ENCODE results near the gene SNTA1. TPM values are rescaled to one million over a fixed set of nuclear protein-coding genes. Genes with fewer than 3 reads are reported as not detected.

SNTA1 gene
- total RNA-seq, 2 donors from 2014 or later = 4.5 to 5.7 TPM

DNA sequence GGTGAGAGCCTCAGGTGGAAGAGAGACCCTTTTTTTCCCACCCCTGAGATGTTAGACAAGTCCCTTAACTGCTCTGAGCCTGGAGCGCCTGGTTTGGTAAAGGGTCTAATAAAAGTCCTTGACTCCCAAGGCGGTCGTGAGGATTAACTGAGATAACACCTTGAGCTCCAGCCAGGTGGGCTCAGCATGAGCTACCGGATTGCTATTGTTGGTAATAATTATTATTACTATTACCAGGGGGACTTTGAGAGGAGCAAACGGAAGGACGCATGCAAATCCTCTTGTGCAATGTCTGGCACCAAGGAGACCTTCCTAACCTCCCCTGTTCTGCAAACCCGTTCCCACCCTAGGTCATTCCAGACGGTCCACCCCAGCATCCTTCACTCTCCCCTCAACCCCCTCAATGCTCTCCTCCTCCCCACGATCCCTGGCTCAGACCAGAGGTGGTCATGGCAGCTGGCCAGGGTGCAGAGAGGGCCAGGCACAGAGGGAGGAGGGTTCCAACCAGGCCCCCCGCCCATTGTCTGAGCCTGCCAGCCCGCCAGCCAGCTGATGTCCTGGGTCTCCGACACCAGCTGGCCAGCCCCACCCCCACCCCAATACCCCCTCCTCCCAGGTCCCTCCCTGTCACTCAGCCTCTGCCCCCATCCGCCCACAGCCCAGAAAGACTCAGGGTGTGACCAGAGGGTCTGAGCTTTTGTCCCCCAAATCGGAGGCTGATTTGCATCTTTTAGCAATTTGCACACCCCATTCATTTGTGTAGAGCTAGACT is 32.0 kb upstream of the SNTA1 start:
- TF ChIP-seq, protein P1, sequence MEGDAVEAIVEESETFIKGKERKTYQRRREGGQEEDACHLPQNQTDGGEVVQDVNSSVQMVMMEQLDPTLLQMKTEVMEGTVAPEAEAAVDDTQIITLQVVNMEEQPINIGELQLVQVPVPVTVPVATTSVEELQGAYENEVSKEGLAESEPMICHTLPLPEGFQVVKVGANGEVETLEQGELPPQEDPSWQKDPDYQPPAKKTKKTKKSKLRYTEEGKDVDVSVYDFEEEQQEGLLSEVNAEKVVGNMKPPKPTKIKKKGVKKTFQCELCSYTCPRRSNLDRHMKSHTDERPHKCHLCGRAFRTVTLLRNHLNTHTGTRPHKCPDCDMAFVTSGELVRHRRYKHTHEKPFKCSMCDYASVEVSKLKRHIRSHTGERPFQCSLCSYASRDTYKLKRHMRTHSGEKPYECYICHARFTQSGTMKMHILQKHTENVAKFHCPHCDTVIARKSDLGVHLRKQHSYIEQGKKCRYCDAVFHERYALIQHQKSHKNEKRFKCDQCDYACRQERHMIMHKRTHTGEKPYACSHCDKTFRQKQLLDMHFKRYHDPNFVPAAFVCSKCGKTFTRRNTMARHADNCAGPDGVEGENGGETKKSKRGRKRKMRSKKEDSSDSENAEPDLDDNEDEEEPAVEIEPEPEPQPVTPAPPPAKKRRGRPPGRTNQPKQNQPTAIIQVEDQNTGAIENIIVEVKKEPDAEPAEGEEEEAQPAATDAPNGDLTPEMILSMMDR (IDR thresholded peaks at IDR 0.05) = no peak
- peaks cover 3% of the 10 kb centered on the region for H3K4me1 ChIP-seq
- no peak overlapping the region for H3K27ac ChIP-seq
- DNase-seq = peak; percentile 44
- no peaks in the 10 kb centered on the region for H3K27me3 ChIP-seq
- intact Hi-C loops (cut with DNase I) = no loop called here
- H3K4me3 ChIP-seq = no peak overlapping the region
- H3K36me3 ChIP-seq = no peaks in the 10 kb centered on the region
- no peaks in the 10 kb centered on the region for H3K9me3 ChIP-seq
- no peak overlapping the region for H3K9ac ChIP-seq (ENCODE audit: low read depth in 2 of 2, low read length in 2 of 2)

DNA sequence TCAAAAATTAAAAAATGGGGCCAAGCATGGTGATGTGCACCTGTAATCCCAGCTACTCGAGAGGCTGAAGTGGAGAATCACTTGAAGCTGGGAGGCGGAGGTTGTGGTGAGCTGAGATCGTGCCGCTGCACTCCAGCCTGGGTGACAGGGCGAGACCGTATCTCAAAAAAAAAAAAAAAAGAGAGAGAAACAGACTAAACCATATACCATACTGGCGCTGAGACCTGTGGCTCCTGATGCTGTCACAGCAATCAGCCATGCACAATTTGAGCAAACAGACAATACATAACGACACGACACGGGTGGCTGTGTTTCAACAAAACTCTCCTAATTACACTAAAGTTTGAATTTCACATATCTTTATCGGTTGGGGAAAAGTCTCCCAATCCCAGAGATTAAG is 31.4 kb upstream of the SNTA1 start:
- Histone ChIP-seq H3K4me3 (no peak overlapping the region), H3K36me3 (no peaks in the 10 kb centered on the region), H3K9ac (ENCODE audit: low read depth in 2 of 2, low read length in 2 of 2) (peak overlapping the region in 1 of 2 donors; percentile 55), H3K27me3 (no peaks in the 10 kb centered on the region), H3K4me1 (peaks cover 3% of the 10 kb centered on the region), H3K9me3 (no peaks in the 10 kb centered on the region), H3K27ac (no peak overlapping the region)
- intact Hi-C loops (cut with DNase I) = no loop called here
- no peak for DNase-seq
- TF ChIP-seq, protein P1 (IDR thresholded peaks at IDR 0.05) = no peak

- intact Hi-C loops (cut with DNase I) = no loop called here
- peaks cover 3% of the 10 kb centered on the region for H3K4me1 ChIP-seq
- TF ChIP-seq, protein P1 (IDR thresholded peaks at IDR 0.05) = no peak
- no peaks in the 10 kb centered on the region for H3K27me3 ChIP-seq
- peak overlapping the region; percentile 44 for H3K27ac ChIP-seq
- H3K9ac ChIP-seq (ENCODE audit: low read depth in 2 of 2, low read length in 2 of 2) = peak overlapping the region in 1 of 2 donors; percentile 55
- H3K9me3 ChIP-seq = no peaks in the 10 kb centered on the region
- DNase-seq = peak; percentile 48
- no peaks in the 10 kb centered on the region for H3K36me3 ChIP-seq
- H3K4me3 ChIP-seq = no peak overlapping the region
Measured at GRCh38 chr20:33474097-33474873, 30.7 kb upstream of the SNTA1 start.

DNA sequence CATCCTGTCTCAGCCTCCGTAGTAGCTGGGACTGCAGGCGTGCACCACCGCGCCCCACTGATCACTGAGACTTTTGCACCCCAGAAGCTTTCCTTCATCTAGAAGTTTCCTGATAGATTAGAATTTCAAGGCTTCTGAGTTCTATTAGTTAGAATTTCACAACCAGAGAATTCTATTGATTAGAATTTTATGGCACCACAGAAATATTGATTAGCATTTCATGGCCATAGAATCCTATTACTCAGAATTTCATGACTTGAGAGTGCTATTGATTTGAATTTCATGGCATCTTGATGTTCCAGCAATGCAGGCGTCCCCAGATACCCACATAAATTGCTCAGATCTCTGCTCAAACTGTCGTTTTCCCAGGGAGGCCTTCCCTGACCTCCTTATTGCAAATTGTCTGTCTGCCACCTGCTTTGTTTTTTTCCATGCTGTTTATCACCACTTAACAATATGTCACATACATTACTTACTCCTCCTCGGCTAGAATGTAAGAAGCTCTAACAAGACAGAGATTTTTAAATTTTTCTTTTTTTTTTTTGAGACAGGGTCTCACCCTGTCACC is 29.4 kb upstream of the SNTA1 start:
- no peaks in the 10 kb centered on the region for H3K9me3 ChIP-seq
- intact Hi-C loops (cut with DNase I) = no loop called here
- no peak overlapping the region for H3K27ac ChIP-seq
- H3K4me1 ChIP-seq = peaks cover 3% of the 10 kb centered on the region
- no peak for DNase-seq
- TF ChIP-seq, protein P1 (IDR thresholded peaks at IDR 0.05) = no peak
- no peak overlapping the region for H3K9ac ChIP-seq (ENCODE audit: low read depth in 2 of 2, low read length in 2 of 2)
- H3K36me3 ChIP-seq = no peaks in the 10 kb centered on the region
- H3K27me3 ChIP-seq = no peaks in the 10 kb centered on the region
- no peak overlapping the region for H3K4me3 ChIP-seq

DNA sequence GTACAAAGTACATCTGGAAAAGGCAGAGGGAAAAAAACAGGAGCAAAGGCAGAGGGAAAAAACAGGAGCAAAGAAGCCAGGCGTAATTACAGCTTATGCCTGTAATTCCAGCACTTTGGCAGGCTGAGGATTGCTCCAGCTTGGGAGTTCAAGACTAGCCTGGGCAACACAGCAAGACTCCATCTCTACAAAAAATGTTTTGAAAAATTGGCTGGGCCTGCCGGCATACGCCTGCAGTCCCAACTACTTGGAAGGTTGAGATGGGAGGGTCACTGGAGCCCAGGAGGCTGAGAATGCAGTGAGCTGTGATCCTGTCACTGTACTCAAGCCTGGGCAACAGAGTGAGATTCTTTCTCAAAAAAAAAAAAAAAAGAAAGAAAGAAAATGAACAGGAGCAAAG is 27.3 kb upstream of the SNTA1 start:
- intact Hi-C loops (cut with DNase I) = no loop called here
- no peak overlapping the region for H3K4me3 ChIP-seq
- DNase-seq = no peak
- peaks cover 3% of the 10 kb centered on the region for H3K4me1 ChIP-seq
- TF ChIP-seq, protein P1 (IDR thresholded peaks at IDR 0.05) = no peak
- no peaks in the 10 kb centered on the region for H3K9me3 ChIP-seq
- no peak overlapping the region for H3K27ac ChIP-seq
- no peak overlapping the region for H3K9ac ChIP-seq (ENCODE audit: low read depth in 2 of 2, low read length in 2 of 2)
- H3K27me3 ChIP-seq = no peaks in the 10 kb centered on the region
- H3K36me3 ChIP-seq = no peaks in the 10 kb centered on the region

Measured in colonic mucosa (tissue), 4 donors.